Activated naive CD8-positive, alpha-beta T cell (primary cell): Measurements from ENCODE around the gene ACTMAP.

Source experiments
- H3K27ac Mint-ChIP-seq: one replicate; pipeline ENCODE4 v1.8.0; 2021; ENCODE audit warnings: mixed read lengths
- H3K27me3 Mint-ChIP-seq: one replicate; pipeline ENCODE4 v1.8.0; 2021; ENCODE audit warnings: mixed read lengths
- H3K36me3 Mint-ChIP-seq: one replicate; pipeline ENCODE4 v1.8.0; 2021; ENCODE audit warnings: mixed read lengths
- H3K4me1 Mint-ChIP-seq: one replicate; pipeline ENCODE4 v1.8.0; 2021; ENCODE audit warnings: low read depth, mixed read lengths
- H3K4me3 Mint-ChIP-seq: one replicate; pipeline ENCODE4 v1.8.0; 2021; ENCODE audit warnings: mild to moderate bottlenecking, mixed read lengths
- H3K9me3 Mint-ChIP-seq: one replicate; pipeline ENCODE4 v1.8.0; 2021; ENCODE audit warnings: low read depth, mixed read lengths

The ACTMAP gene

DNA sequence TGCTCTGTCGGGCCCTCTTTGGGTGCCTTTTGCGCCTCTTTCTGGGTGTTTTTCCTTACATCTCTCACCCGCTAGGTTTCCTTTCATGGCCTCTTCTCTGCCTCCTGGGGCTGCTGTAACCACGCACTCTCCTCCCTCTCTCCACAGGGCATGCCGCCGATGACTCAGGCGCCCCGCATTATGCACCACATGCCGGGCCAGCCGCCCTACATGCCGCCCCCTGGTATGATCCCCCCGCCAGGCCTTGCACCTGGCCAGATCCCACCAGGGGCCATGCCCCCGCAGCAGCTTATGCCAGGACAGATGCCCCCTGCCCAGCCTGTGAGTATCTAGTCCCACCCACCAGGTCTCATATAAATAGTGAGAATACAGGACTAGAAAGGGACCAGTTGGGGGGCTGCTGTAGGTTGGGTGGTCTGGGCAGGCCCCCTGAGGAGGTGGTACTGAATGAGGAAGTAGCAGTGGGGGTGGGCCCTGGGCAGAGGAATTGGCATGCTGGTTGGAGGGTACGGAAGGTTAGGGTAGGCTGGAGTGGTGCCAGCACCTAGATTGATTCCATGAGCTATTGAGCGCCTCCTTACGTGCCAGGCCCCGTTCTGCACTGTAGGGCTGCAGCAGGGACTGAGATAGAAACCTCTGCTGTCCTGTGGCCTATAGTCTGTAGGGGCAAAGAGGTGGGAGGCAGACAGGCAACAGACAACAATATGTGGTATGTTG lies 12.6 kb upstream of the ACTMAP start:
- no peaks in the 10 kb centered on the region for H3K9me3 Mint-ChIP-seq
- no peaks in the 10 kb centered on the region for H3K27me3 Mint-ChIP-seq
- peak overlapping the region; percentile 86 for H3K4me3 Mint-ChIP-seq
- H3K4me1 Mint-ChIP-seq: peaks cover 58% of the 10 kb centered on the region
- H3K27ac Mint-ChIP-seq: peak overlapping the region; percentile 94
- H3K36me3 Mint-ChIP-seq: peaks cover 21% of the 10 kb centered on the region

- Mint-ChIP-seq H3K27me3 (no peaks in the 10 kb centered on the region), H3K9me3 (no peaks in the 10 kb centered on the region), H3K4me3 (no peak overlapping the region), H3K4me1 (peaks cover 68% of the 10 kb centered on the region), H3K36me3 (peaks cover 23% of the 10 kb centered on the region), H3K27ac (no peak overlapping the region)
These were observed 9.1 kb upstream of the ACTMAP start for GRCh38 chr19:40759352-40759751.

DNA sequence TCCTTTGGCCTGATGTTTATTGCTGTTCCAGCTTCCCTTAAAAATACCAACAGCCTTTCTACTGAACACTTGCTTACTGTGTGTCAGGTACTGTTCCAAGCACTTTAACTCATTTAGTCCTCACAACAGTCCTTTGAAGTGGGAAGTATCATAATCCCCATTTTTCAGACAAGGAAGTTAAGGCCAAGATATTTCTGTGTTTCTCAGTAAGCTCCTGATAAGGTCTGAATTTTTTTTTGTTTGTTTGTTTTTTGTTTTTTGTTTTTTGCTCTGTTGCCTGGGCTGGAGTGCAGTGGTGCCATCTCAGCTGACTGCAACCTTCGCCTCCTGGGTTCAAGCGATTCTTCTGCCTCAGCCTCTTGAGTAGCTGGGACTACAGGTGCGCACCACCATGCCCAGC lies 8.2 kb upstream of the ACTMAP start:
- H3K36me3 Mint-ChIP-seq: peaks cover 18% of the 10 kb centered on the region
- H3K27me3 Mint-ChIP-seq: no peaks in the 10 kb centered on the region
- H3K27ac Mint-ChIP-seq: peak overlapping the region; percentile 28
- H3K4me3 Mint-ChIP-seq: peak overlapping the region; percentile 51
- H3K4me1 Mint-ChIP-seq: peaks cover 62% of the 10 kb centered on the region
- H3K9me3 Mint-ChIP-seq: no peaks in the 10 kb centered on the region

DNA sequence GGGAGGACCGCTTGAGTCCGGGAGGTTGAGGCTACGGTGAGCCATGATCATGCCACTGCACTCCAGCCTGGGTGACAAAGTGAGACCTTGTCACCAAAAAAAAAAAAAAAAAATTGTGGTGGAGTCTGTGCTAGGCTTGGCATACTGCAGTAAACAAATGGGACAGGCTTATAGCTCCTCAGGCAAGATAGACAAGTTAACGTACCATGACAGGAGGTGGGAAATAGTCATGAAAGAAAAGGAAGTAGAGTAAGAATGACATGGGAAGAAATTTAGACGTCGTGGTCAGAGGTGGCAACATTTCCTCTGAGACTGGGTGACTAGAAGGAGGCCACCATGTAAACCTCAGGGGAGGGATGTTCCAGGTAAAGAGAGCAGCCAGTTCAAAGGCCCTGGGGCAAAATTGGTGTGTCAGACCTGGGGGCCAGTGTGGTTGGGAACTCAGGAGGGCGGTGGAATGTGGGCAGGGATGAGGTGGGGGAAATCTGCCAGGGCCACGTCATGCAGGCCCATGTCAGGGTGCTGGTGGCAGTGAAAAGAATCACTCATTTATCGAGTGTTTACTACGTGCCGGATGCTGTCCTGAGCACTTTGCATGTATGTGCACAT lies 6.3 kb upstream of the ACTMAP start:
- Mint-ChIP-seq H3K4me1 (peaks cover 56% of the 10 kb centered on the region), H3K27ac (peak overlapping the region; percentile 75), H3K36me3 (peaks cover 17% of the 10 kb centered on the region), H3K27me3 (no peaks in the 10 kb centered on the region), H3K9me3 (no peaks in the 10 kb centered on the region), H3K4me3 (peak overlapping the region; percentile 91)

DNA sequence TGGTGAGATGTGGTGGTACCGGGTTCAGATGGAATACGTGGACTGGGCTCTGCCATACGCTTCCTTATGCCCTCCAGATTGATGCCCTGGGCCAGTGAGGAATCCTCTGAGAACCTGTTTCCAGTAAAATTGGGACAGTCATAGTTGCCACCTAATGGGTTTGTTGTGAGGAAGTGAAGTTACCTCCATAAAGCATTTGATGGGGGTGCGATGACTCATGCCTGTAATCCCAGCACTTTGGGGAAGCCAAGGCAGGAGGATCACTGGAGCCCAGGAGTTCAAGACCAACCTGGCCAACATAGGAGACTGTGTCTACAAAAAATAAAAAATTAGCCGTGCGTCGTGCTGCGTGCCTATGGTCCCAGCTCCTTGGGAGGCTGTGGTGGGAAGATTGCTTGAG lies 5.5 kb upstream of the ACTMAP start:
- H3K9me3 Mint-ChIP-seq: no peaks in the 10 kb centered on the region
- H3K4me3 Mint-ChIP-seq: peak overlapping the region; percentile 91
- H3K36me3 Mint-ChIP-seq: peaks cover 22% of the 10 kb centered on the region

DNA sequence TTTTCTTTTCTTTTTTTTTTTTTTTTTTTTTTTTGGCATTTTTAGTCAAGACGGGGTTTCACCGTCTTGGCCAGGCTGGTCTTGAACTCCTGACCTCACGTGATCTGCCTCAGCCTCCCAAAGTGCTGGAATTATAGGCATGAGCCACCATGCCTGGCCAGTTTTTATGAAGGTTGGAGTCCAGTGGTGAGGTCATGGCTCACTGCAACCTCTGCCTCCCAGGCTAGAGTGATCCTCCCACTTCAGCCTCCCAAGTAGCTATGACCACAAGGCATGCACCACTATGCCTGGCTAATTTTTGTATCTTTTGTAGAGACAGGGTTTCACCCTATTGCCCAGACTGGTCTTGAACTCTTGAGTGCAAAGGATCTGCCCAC lies 5.0 kb upstream of the ACTMAP start:
- Mint-ChIP-seq H3K4me3 (peak overlapping the region; percentile 91), H3K4me1 (peaks cover 49% of the 10 kb centered on the region), H3K27ac (peak overlapping the region; percentile 72), H3K27me3 (no peaks in the 10 kb centered on the region), H3K9me3 (no peaks in the 10 kb centered on the region), H3K36me3 (peaks cover 20% of the 10 kb centered on the region)

More for the DNA sequence above, 5.5 kb upstream of the ACTMAP start:
- no peaks in the 10 kb centered on the region for H3K27me3 Mint-ChIP-seq
- H3K4me1 Mint-ChIP-seq: peaks cover 53% of the 10 kb centered on the region
- peak overlapping the region; percentile 72 for H3K27ac Mint-ChIP-seq

DNA sequence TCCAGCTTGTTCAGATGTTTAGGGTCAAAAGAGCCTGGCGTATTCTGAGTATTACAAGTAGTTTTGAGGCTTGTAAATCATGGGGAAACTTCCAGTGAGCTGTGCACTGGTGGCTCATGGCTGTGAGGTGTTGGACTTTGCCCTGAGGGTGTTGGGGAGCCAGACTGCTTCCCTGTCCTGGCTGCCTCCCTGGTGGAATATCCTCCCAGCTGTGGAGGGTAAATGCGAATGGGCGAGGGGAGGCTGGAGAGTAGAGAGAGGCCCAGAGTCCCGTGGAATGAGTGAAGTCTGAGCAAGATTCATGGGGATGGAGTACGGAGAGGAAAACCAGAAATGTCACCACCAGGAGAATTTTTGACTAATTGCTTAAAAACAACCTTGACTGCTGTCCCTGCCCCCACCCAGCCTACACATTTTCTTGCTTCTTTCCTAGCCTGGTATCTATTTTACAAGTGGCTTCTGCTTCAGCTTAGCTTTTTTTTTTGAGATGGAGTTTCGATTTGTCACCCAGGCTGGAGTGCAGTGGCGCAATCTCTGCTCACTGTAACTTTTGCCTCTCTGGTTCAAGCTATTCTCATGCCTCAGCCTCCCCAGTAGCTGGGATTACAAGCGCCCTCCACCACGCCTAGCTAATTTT lies 4.5 kb upstream of the ACTMAP start:
- H3K9me3 Mint-ChIP-seq: no peaks in the 10 kb centered on the region
- H3K4me3 Mint-ChIP-seq: peak overlapping the region; percentile 91
- peak overlapping the region; percentile 97 for H3K27ac Mint-ChIP-seq
- no peaks in the 10 kb centered on the region for H3K27me3 Mint-ChIP-seq
- peaks cover 54% of the 10 kb centered on the region for H3K4me1 Mint-ChIP-seq
- H3K36me3 Mint-ChIP-seq: peaks cover 19% of the 10 kb centered on the region

DNA sequence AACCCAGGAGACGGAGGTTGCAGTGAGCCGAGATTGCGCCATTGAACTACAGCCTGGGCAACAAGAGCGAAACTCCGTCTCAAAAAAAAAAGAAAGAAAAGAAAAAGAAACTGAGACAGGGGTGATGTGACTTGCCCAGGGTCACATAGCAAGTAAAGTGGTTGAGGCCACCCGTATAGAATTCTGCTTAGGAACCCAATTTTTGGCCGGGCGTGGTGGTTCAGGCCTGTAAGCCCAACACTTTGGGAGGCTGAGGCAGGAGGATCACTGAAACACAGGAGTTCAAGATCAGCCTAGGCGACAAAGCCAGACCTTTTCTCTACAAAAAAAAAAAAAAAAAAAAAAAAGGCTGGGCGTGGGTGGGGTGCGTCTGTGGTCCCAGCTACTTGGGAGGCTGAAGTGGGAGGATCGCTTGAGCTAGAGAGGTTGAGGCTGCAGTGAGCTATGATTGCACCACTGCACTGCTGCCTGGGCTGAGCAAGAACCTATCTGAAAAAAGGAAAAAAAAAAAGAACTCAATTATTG lies 2.0 kb upstream of the ACTMAP start:
- Mint-ChIP-seq H3K4me3 (peak overlapping the region; percentile 99), H3K4me1 (peaks cover 53% of the 10 kb centered on the region), H3K27me3 (no peaks in the 10 kb centered on the region), H3K9me3 (no peaks in the 10 kb centered on the region), H3K36me3 (peaks cover 17% of the 10 kb centered on the region), H3K27ac (peak overlapping the region; percentile 98)

GRCh38 chr19:40750874-40751537 lies 729 bp upstream of the ACTMAP start, which contains the start of gene SNRPA:
SNRPA (plus strand) TSS chr19:40751203; CDS start chr19:40751409, 206 bp downstream.
- Mint-ChIP-seq H3K4me1 (peaks cover 42% of the 10 kb centered on the region), H3K36me3 (peaks cover 16% of the 10 kb centered on the region), H3K9me3 (no peaks in the 10 kb centered on the region), H3K27me3 (no peaks in the 10 kb centered on the region), H3K27ac (peak within 1 kb of the TSS; percentile 98), H3K4me3 (peak within 1 kb of the TSS; percentile 99)

DNA sequence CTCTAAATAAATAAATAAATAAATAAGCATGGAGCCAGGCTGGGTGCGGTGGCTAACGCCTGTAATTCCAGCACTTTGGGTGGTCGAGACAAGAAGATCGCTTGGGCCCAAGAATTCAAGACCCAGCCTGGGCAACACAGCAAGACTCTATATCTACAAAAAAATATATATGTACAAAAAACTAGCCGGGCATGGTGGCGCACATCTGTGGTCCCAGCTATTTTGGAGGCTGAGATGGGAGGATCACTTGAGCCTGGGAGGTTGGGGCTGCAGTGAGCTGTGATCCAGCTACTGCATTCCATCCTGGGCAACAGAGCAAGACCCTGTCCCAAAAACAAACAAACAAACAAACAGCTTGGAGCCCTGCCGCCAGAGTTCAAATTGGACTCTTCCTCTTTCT lies 2.7 kb downstream of the ACTMAP start:
- Mint-ChIP-seq H3K9me3 (no peaks in the 10 kb centered on the region), H3K27ac (no peak overlapping the region), H3K4me3 (no peak overlapping the region), H3K36me3 (peaks cover 8% of the 10 kb centered on the region), H3K4me1 (peaks cover 19% of the 10 kb centered on the region), H3K27me3 (no peaks in the 10 kb centered on the region)

DNA sequence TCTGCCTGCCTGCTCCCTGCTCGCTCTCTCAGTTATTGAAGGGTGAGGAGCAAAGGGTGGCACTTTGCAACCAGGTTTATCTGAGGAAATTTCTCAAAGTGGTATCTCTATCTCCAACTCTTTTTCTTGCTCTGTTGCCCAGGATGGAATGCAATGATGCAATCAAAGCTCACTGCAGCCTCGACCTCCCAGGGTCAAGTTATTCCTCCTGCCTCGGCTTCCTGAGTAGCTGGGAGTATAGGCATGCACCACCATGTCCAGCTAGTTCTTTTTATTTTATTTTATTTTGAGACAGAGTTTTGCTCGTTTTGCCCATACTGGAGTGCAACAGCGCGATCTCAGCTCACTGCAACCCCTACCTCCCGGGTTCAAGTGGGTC lies 4.9 kb downstream of the ACTMAP start:
- Mint-ChIP-seq H3K4me1 (peaks cover 12% of the 10 kb centered on the region), H3K27ac (no peak overlapping the region), H3K27me3 (no peaks in the 10 kb centered on the region), H3K36me3 (no peaks in the 10 kb centered on the region), H3K9me3 (no peaks in the 10 kb centered on the region), H3K4me3 (no peak overlapping the region)

DNA sequence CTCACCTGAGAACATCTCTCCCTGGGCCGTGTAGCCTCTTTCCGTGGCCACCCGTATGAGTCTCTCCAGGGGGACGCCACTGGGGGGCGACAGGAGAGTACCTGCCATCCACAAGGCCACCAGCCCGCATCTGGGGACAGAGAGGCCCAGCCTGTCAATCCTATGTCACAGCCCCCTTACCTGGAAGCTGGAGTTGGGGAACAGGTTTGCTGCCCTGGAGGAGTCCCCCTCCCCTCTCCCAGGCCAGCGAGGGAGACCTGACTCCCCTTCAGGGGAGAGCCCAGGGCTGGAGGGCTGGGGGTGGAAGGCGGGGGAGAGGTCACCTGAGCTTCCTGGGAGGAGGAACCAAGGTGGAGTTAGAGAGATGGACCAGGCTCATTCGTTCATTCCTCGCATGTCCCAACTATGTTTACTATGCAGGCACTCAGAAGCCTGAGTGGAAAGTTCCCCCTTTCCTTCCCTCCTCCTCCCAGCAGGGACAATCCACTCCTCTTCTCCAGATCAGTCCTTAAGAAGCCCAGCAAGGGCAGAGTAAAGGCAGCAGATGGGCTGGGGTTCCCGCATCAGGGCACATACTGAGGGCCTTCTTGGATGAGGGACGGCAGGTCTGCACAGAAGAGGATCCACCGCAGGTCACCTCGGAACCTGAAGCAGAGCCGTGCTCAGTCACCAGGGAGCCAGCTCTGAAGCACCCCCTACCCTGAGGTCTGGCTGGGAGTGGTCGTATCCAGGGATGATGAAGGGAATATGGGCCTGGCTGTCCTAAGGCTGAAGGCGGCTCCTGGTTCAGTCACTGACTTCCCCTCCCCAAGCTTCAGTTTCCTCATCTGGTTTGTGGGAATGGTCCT lies 5.5 kb downstream of the ACTMAP start:
- no peaks in the 10 kb centered on the region for H3K27me3 Mint-ChIP-seq
- no peaks in the 10 kb centered on the region for H3K36me3 Mint-ChIP-seq
- no peak overlapping the region for H3K4me3 Mint-ChIP-seq
- H3K9me3 Mint-ChIP-seq: no peaks in the 10 kb centered on the region
- H3K4me1 Mint-ChIP-seq: peaks cover 6% of the 10 kb centered on the region
- no peak overlapping the region for H3K27ac Mint-ChIP-seq

DNA sequence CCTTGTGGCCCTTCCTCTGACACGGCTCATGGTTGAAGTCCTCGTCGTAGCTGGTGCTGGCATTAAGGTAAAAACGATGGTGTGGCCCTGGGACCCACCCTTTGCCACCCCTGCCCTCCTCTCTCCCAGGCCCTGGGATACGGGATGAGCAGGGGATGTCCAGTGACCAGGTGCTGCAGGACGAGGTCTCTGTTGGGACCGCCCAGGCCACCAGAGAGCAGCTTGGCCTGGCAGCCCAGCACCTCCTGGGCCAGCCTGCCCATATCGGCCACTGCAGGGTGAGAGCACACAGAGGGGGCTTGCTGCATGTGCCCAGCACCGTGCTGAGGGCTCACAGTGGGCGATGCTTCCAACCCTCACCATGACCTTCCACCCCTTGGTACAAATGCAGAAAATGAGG lies 6.4 kb downstream of the ACTMAP start:
- peaks cover 2% of the 10 kb centered on the region for H3K4me1 Mint-ChIP-seq
- H3K27me3 Mint-ChIP-seq: no peaks in the 10 kb centered on the region
- no peaks in the 10 kb centered on the region for H3K9me3 Mint-ChIP-seq
- H3K27ac Mint-ChIP-seq: no peak overlapping the region
- H3K4me3 Mint-ChIP-seq: no peak overlapping the region
- no peaks in the 10 kb centered on the region for H3K36me3 Mint-ChIP-seq

GRCh38 chr19:40742886-40743285 lies 7.4 kb downstream of the ACTMAP start:
- H3K27me3 Mint-ChIP-seq: no peaks in the 10 kb centered on the region
- no peaks in the 10 kb centered on the region for H3K4me1 Mint-ChIP-seq
- H3K36me3 Mint-ChIP-seq: no peaks in the 10 kb centered on the region
- H3K9me3 Mint-ChIP-seq: no peaks in the 10 kb centered on the region
- no peak overlapping the region for H3K27ac Mint-ChIP-seq
- H3K4me3 Mint-ChIP-seq: no peak overlapping the region
